HEK293 (cell line): Measurements from ENCODE around the gene URGCP.

Experiments
- CTCF ChIA-PET: fragments of 350-600 bp; formaldehyde crosslinking; extraction: SDS; loops from one replicate; lab custom pipeline; 2021; ENCODE audit warnings: antibody characterized with exemption; lab: Yijun Ruan, JAX
- POLR2A ChIA-PET: fragments of 300-600 bp; formaldehyde crosslinking; extraction: SDS; loops from one replicate; lab custom pipeline; 2020; ENCODE audit warnings: antibody characterized with exemption, inconsistent platforms; lab: Yijun Ruan, JAX
- H3K27ac ChIP-seq: fragments of 200-500 bp; sonication (Bioruptor generic); 2 replicates; pipeline ENCODE4 v1.5.1; 2014; ENCODE audit warnings: low read depth, low read length, control low read depth, inconsistent platforms; ENCODE audit errors: extremely low read depth
- H3K36me3 ChIP-seq, 2 experiments: fragments of 200-500 bp in 1 of 2; sonication (Bioruptor generic) in 1 of 2; 1 replicate in 1 of 2; 2 replicates in 1 of 2; pipeline ENCODE4 v1.5.1; 2014 to 2017; ENCODE audit warnings: inconsistent platforms in 2 of 2, low read length in 2 of 2; ENCODE audit not compliant: control insufficient read depth in 2 of 2, insufficient read depth in 1 of 2
- H3K4me1 ChIP-seq: fragments of 200-500 bp; sonication (Bioruptor generic); 2 replicates; pipeline ENCODE4 v1.5.1; 2014; ENCODE audit warnings: mild to moderate bottlenecking, low read length, inconsistent platforms; ENCODE audit not compliant: control insufficient read depth, insufficient read depth
- H3K4me3 ChIP-seq: 2 replicates; pipeline ENCODE4 v1.5.1; 2011; ENCODE audit warnings: low read depth, mild to moderate bottlenecking, control low read depth, low read length, moderate library complexity
- H3K9me3 ChIP-seq: fragments of 200-500 bp; sonication (Bioruptor generic); 2 replicates; pipeline ENCODE4 v1.5.1; 2014; ENCODE audit warnings: low read depth, low read length, inconsistent platforms; ENCODE audit not compliant: control insufficient read depth, insufficient read depth
- GLI4 ChIP-seq: fragments of 450-650 bp; formaldehyde crosslinking; IDR thresholded peaks from 2 replicates; pipeline ENCODE4 v1.5.1; 2016; ENCODE audit warnings: missing biosample characterization, missing genetic modification characterization
- HOXD13 ChIP-seq: sonication (generic); formaldehyde crosslinking; IDR thresholded peaks from 2 replicates; pipeline ENCODE4 v1.8.0; 2022; ENCODE audit warnings: missing genetic modification reagents, borderline replicate concordance
- KLF9 ChIP-seq: fragments of 450-650 bp; formaldehyde crosslinking; IDR thresholded peaks from 2 replicates; pipeline ENCODE4 v1.5.1; 2016; ENCODE audit warnings: missing biosample characterization, missing genetic modification characterization, low read depth
- PRDM6 ChIP-seq: fragments of 450-650 bp; formaldehyde crosslinking; IDR thresholded peaks from 2 replicates; pipeline ENCODE4 v1.5.1; 2017; ENCODE audit warnings: missing biosample characterization, missing genetic modification characterization
- SCRT2 ChIP-seq: fragments of 450-650 bp; formaldehyde crosslinking; IDR thresholded peaks from 2 replicates; pipeline ENCODE4 v1.5.1; 2016; ENCODE audit warnings: missing biosample characterization, missing genetic modification characterization
- ZBTB17 ChIP-seq: fragments of 450-650 bp; formaldehyde crosslinking; IDR thresholded peaks from 2 replicates; pipeline ENCODE4 v1.5.1; 2016; ENCODE audit warnings: missing biosample characterization, missing genetic modification characterization
- ZBTB20 ChIP-seq: fragments of 450-650 bp; formaldehyde crosslinking; IDR thresholded peaks from 2 replicates; pipeline ENCODE4 v1.5.1; 2016; ENCODE audit warnings: missing biosample characterization, missing genetic modification characterization
- ZBTB21 ChIP-seq: fragments of 450-650 bp; formaldehyde crosslinking; IDR thresholded peaks from 2 replicates; pipeline ENCODE4 v1.5.1; 2017; ENCODE audit warnings: missing biosample characterization, missing genetic modification characterization
- ZBTB26 ChIP-seq: fragments of 450-650 bp; formaldehyde crosslinking; optimal IDR thresholded peaks from 2 replicates; pipeline ENCODE3; 2016; ENCODE audit warnings: missing biosample characterization, mild to moderate bottlenecking, missing genetic modification characterization
- ZBTB48 ChIP-seq: fragments of 450-650 bp; formaldehyde crosslinking; IDR thresholded peaks from 2 replicates; pipeline ENCODE4 v1.5.1; 2016; ENCODE audit warnings: missing biosample characterization, missing genetic modification characterization
- ZNF19 ChIP-seq: fragments of 450-650 bp; formaldehyde crosslinking; IDR thresholded peaks from 2 replicates; pipeline ENCODE4; 2016; ENCODE audit warnings: missing biosample characterization, missing genetic modification characterization, low read depth
- ZNF274 ChIP-seq, 2 experiments: fragments of 200-500 bp in 1 of 2; fragments of 450-650 bp in 1 of 2; sonication (Bioruptor generic) in 1 of 2; formaldehyde crosslinking in 1 of 2; IDR thresholded peaks; 2 replicates each; pipeline versions ENCODE4 v1.5.1 to v1.6.1; 2014 to 2016; ENCODE audit warnings: borderline replicate concordance in 1 of 2, inconsistent platforms in 1 of 2, low read length in 1 of 2, missing biosample characterization in 1 of 2, missing genetic modification characterization in 1 of 2
- ZNF335 ChIP-seq: fragments of 450-650 bp; formaldehyde crosslinking; conservative IDR thresholded peaks from 2 replicates; pipeline ENCODE4 v1.5.1; 2016; ENCODE audit warnings: missing biosample characterization, missing genetic modification characterization
- ZNF555 ChIP-seq: fragments of 450-650 bp; formaldehyde crosslinking; conservative IDR thresholded peaks from 2 replicates; pipeline ENCODE4 v1.5.1; 2017; ENCODE audit warnings: missing biosample characterization, mild to moderate bottlenecking, missing genetic modification characterization, inconsistent platforms
- ZNF571 ChIP-seq: fragments of 450-650 bp; formaldehyde crosslinking; IDR thresholded peaks from 2 replicates; pipeline ENCODE4 v1.5.0; 2017; ENCODE audit warnings: missing biosample characterization, missing genetic modification characterization
- ZNF585B ChIP-seq: fragments of 450-650 bp; formaldehyde crosslinking; IDR thresholded peaks from 2 replicates; pipeline ENCODE4 v1.5.1; 2016; ENCODE audit warnings: missing biosample characterization, missing genetic modification characterization
- ZNF596 ChIP-seq: fragments of 450-650 bp; IDR thresholded peaks from 2 replicates; pipeline ENCODE4 v1.5.0; 2018; ENCODE audit warnings: missing biosample characterization, mild to moderate bottlenecking, missing genetic modification characterization, moderate library complexity
- ZNF768 ChIP-seq: fragments of 450-650 bp; formaldehyde crosslinking; IDR thresholded peaks from 2 replicates; pipeline ENCODE4 v1.5.1; 2018; ENCODE audit warnings: missing biosample characterization, mild to moderate bottlenecking, missing genetic modification characterization
- ZSCAN16 ChIP-seq: fragments of 450-650 bp; formaldehyde crosslinking; IDR thresholded peaks from 2 replicates; pipeline ENCODE4 v1.5.1; 2016; ENCODE audit warnings: missing biosample characterization, missing genetic modification characterization

URGCP gene

DNA sequence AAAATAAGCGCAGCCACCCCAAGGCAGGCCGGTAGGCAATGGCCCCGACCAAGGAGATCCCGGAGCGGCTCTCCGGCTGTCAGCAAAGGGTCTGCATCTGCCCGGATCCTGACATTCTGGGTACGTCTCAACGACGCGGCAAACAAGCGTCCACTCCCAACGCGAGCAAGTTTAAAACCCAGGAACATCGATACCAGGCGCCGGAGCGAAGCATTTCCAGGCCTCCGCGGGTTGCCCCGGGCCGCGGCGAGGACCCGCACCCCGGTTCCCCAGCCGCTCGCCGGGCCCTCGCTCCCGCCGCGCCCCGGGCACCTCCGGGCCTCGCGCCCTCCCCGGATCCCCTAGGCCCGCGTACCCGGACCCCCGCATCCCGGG lies 453 bp downstream of the URGCP start:
- ChIA-PET POLR2A (interaction anchor here (1.4 kb wide), 1 partner anchor 37 kb away, joined by 5 read pairs; the partner anchor contains the start of gene MRPS24), CTCF (no interaction called here)

DNA sequence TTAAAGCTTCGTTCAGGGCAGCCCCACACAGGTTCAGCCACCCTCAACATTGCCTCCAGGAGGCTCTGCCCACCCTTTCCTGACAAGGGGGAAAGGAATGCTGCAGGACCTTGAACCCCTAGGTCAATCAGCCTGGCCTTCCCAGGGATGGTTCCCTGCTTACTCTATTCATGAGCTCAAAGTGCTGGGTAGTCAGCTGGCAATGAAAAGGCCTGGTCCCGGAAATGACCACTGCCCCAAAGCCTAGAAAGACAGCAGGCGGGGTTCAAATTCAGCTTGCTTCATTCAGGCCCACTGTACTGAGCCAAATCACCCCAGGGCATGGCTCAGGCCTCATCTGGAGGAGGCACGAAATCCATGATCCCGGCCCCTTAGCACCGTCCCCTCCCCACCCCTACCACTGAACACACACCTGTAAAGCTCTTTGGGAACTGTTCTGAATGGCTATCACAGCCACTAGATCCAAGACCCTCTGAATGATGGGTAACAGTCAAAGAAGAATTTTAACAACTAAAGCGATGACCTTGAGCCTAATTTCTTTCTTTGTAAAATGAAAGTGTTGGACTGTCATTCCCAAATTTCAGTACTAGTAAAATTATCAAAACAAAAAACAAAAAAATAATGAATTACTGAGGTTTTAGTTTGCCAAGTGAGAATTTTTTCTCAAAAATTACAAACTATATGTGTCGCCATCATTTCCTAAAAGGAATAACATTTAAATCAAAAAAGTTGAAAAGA lies 1.0 kb downstream of the URGCP start:
- H3K27ac ChIP-seq, result peak overlapping the region; percentile 83
- CTCF ChIA-PET, result interaction anchor here (0.5 to 0.6 kb wide), 3 partner anchors 31 to 979 kb away, joined by 3 read pairs; no protein-coding TSS in a partner anchor
- peaks cover 4% of the 10 kb centered on the region; the same call in 1 of the 2 replicates for H3K4me1 ChIP-seq
- peaks cover 0 to 7% of the 10 kb centered on the region in 2 experiments; a peak in 1 of 3 replicates for H3K36me3 ChIP-seq
- POLR2A ChIA-PET, result interaction anchor here (1.4 kb wide), 1 partner anchor 36 kb away, joined by 5 read pairs; the partner anchor contains the start of gene MRPS24
- no peaks in the 10 kb centered on the region for H3K9me3 ChIP-seq
- peak overlapping the region; percentile 68 for H3K4me3 ChIP-seq
- TF ChIP-seq ZBTB20 (tag by site-specific recombination) (peak; percentile 59), ZBTB48 (tag by site-specific recombination) (peak; percentile 63; the same call in 1 of the 2 replicates), SCRT2 (peak; percentile 12; the same call in 1 of the 2 replicates), ZSCAN16 (tag by site-specific recombination) (no peak)

More for the DNA sequence above, 453 bp downstream of the URGCP start:
- Histone ChIP-seq H3K27ac (peak overlapping the region; percentile 83), H3K4me1 (peaks cover 4% of the 10 kb centered on the region; the same call in 1 of the 2 replicates), H3K9me3 (no peaks in the 10 kb centered on the region), H3K36me3 (peaks cover 0 to 7% of the 10 kb centered on the region in 2 experiments; a peak in 1 of 3 replicates), H3K4me3 (peak overlapping the region; percentile 68)
- TF ChIP-seq HOXD13 (CRISPR knock-in tag) (no peak), GLI4 (tag by site-specific recombination) (no peak), ZBTB17 (tag by site-specific recombination) (peak; percentile 67; the same call in 1 of the 2 replicates), ZNF274 (IDR thresholded peaks at IDR 0.05; ENCODE audit: low read length) (no peak), ZNF274 (tag by site-specific recombination; IDR thresholded peaks at IDR 0.05; ENCODE audit: borderline replicate concordance) (no peak), ZBTB21 (tag by site-specific recombination) (no peak), ZNF335 (tag by site-specific recombination) (peak; percentile 82), ZBTB26 (peak; percentile 57), ZNF571 (no peak), KLF9 (tag by site-specific recombination) (no peak), ZNF555 (tag by site-specific recombination) (no peak)

GRCh38 chr7:43904533-43905208 lies 1.7 kb downstream of the URGCP start:
- Histone ChIP-seq H3K4me1 (peaks cover 4% of the 10 kb centered on the region; the same call in 1 of the 2 replicates), H3K9me3 (no peaks in the 10 kb centered on the region), H3K27ac (no peak overlapping the region), H3K4me3 (no peak overlapping the region; the same call in 1 of the 2 replicates), H3K36me3 (peaks cover 3 to 7% of the 10 kb centered on the region in 2 experiments; a peak in 1 of 3 replicates)
- ChIA-PET POLR2A (interaction anchor here (0.6 to 1.4 kb wide), 2 partner anchors 35 to 88 kb away, joined by 3 to 5 read pairs; partner anchors contain the start of gene MRPS24), CTCF (interaction anchor here (0.5 to 0.6 kb wide), 3 partner anchors 32 to 978 kb away, joined by 3 read pairs; no protein-coding TSS in a partner anchor)
- TF ChIP-seq ZNF768 (tag by site-specific recombination) (no peak), SCRT2 (peak; percentile 86), ZNF596 (tag by site-specific recombination) (no peak), ZNF585B (tag by site-specific recombination) (no peak), ZNF19 (tag by site-specific recombination) (no peak), PRDM6 (tag by site-specific recombination) (no peak)
